Measurements from ENCODE around the gene CWF19L2.

GRCh38 chr11:107359701-107360100 lies 97.9 kb downstream of the CWF19L2 start:
- TF ChIP-seq CTCF (conservative IDR thresholded peaks at IDR 0.05; ENCODE audit: low read depth in 2 of 2) = no peak
- TF ChIP-seq CREB1 (CRISPR knock-in tag; IDR thresholded peaks at IDR 0.05; ENCODE audit: low read depth) = no peak
- TF ChIP-seq POLR2AphosphoS5 (IDR thresholded peaks at IDR 0.05; ENCODE audit: low read depth) = no peak

Measured in GM23338 (cell line).